Erythroblast (primary cell): ENCODE measurements around the gene LAIR1.

Source experiments
- GATA1 ChIP-seq: IDR thresholded peaks from 2 replicates; pipeline ENCODE4 v1.6.1; 2011; ENCODE audit warnings: low read depth, mild to moderate bottlenecking, control low read depth, low read length, moderate library complexity
- POLR2A ChIP-seq: IDR thresholded peaks from 2 replicates; pipeline ENCODE4 v1.6.1; 2011; ENCODE audit warnings: mild to moderate bottlenecking, low read length

DNA sequence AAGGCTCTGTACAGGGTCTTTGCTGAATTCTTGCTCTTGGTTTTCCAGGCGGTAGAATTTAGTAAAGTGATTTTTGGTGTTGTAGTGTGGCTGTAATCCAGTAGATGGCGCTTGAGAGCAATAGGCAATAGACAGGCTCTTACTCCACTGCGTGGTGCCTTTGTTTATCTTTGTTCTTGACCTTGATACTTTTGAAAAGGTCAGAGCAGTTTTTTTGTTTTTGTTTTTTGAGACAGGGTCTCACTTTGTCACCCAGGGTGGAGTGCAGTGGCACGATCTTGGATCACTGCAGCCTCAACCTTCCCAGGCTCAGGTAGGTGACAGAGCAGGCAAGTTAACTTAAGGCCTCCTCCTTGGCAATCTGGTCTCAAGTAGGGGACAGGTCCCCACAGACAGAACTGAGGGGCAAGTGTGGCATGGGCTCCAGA, 39.5 kb downstream of the LAIR1 start:
- TF ChIP-seq POLR2A (no peak), GATA1 (no peak)
